K562 (cell line): Measurements from ENCODE around the gene DNAH8. TPM values are rescaled to one million over a fixed set of nuclear protein-coding genes. Genes with fewer than 3 reads are reported as not detected.

Experiments used
- ATAC-seq: fragments of 200-7000 bp; cut with Tn5 transposase; 3 replicates; pipeline ENCODE4 v1.9.1; 2020; ENCODE audit warnings: moderate library complexity
- BruUV-seq: library from RNA; stranded (reverse); fragments of 400-500 nt; replicated peaks from 2 replicates; lab custom pipeline; 2021; lab: Mats Ljungman, UMichigan
- CTCF ChIA-PET: fragments of 300-600 bp; formaldehyde crosslinking; extraction: SDS; loops from one replicate; lab custom pipeline; 2021; ENCODE audit warnings: low intra/inter-chr PET ratio; lab: Yijun Ruan, JAX
- POLR2A ChIA-PET: fragments of 300-600, 350-650 bp; sonication (Branson Sonifier 250); formaldehyde crosslinking; extraction: SDS; loops from one replicate; lab custom pipeline; 2021; ENCODE audit warnings: antibody characterized with exemption, inconsistent platforms; lab: Yijun Ruan, JAX
- DNase-seq, 4 experiments: peaks; one replicate each; pipeline versions ENCODE4 v3.0.0 to v3.0.0-alpha.2; 2011 to 2018; ENCODE audit warnings: low spot score in 3 of 4, mixed read lengths in 3 of 4; ENCODE audit errors: extremely low read depth in 1 of 4
- FAIRE-seq: peaks from 2 replicates; lab custom pipeline; 2011; peaks lifted over from hg19 to GRCh38; lab: Jason Lieb, UNC
- H2AFZ ChIP-seq: 2 replicates; pipeline ENCODE4 v1.6.0; 2011; ENCODE audit warnings: low read depth, low read length, control low read depth, inconsistent platforms
- H3K27ac ChIP-seq: fragments of 200-600 bp; 3 replicates; pipeline ENCODE4 v1.8.0; 2011; ENCODE audit warnings: low read depth, mild to moderate bottlenecking, control low read depth, inconsistent platforms, low read length, moderate library complexity, mixed read lengths; ENCODE audit errors: extremely low read depth
- H3K27me3 ChIP-seq, 2 experiments: fragments of 300-600 bp in 1 of 2; 2 replicates in 1 of 2; 3 replicates in 1 of 2; pipeline versions ENCODE4 v1.6.0 to v1.8.0; 2011; ENCODE audit warnings: inconsistent platforms in 2 of 2, low read length in 2 of 2, mild to moderate bottlenecking in 1 of 2, mixed read lengths in 1 of 2, moderate library complexity in 1 of 2; ENCODE audit not compliant: control insufficient read depth in 2 of 2, insufficient read depth in 2 of 2
- H3K36me3 ChIP-seq: fragments of 300-600 bp; 3 replicates; pipeline ENCODE4 v1.8.0; 2011; ENCODE audit warnings: mild to moderate bottlenecking, low read length, inconsistent platforms; ENCODE audit not compliant: control insufficient read depth, insufficient read depth
- H3K4me1 ChIP-seq, 2 experiments: fragments of 200-600 bp in 1 of 2; replicated peaks in 1 of 2; 2 replicates in 1 of 2; 3 replicates in 1 of 2; pipeline versions ENCODE4 v1.5.1 to v1.8.0; 2011; ENCODE audit warnings: inconsistent platforms in 2 of 2, low read length in 2 of 2, mild to moderate bottlenecking in 1 of 2, mixed read lengths in 1 of 2, moderate library complexity in 1 of 2; ENCODE audit not compliant: control insufficient read depth in 2 of 2, insufficient read depth in 2 of 2
- H3K4me2 ChIP-seq: 2 replicates; pipeline ENCODE4 v1.6.1; 2011; ENCODE audit warnings: low read length, control low read depth, inconsistent platforms, mixed read lengths; ENCODE audit not compliant: insufficient read depth
- H3K4me3 ChIP-seq: fragments of 200-600 bp; sonication (generic), shearing (Covaris generic); 2 replicates; pipeline ENCODE4 v1.5.1; 2016; ENCODE audit warnings: control low read depth, inconsistent platforms
- H3K79me2 ChIP-seq: fragments of 200-600 bp; 3 replicates; pipeline ENCODE4 v1.8.0; 2011; ENCODE audit warnings: low read length, inconsistent platforms; ENCODE audit not compliant: control insufficient read depth, insufficient read depth
- H3K9ac ChIP-seq, 2 experiments: 2 replicates each; pipeline versions ENCODE4 v1.6.0 to v1.6.1; 2011; ENCODE audit warnings: low read depth in 2 of 2, low read length in 2 of 2, control low read depth in 1 of 2, inconsistent platforms in 1 of 2, mild to moderate bottlenecking in 1 of 2, mixed read lengths in 1 of 2; ENCODE audit not compliant: insufficient read depth in 1 of 2
- H3K9me1 ChIP-seq: one replicate; pipeline ENCODE4 v1.6.0; 2011; ENCODE audit warnings: inconsistent platforms, mild to moderate bottlenecking, low read length, moderate library complexity; ENCODE audit not compliant: control insufficient read depth, insufficient read depth
- H3K9me3 ChIP-seq: replicated peaks from 2 replicates; pipeline ENCODE4 v1.5.1; 2011; ENCODE audit warnings: low read depth, low read length, inconsistent platforms; ENCODE audit not compliant: control insufficient read depth, insufficient read depth
- H4K20me1 ChIP-seq: replicated peaks from 2 replicates; pipeline ENCODE4 v1.6.1; 2011; ENCODE audit warnings: low read length, inconsistent platforms, mixed read lengths; ENCODE audit not compliant: control insufficient read depth, insufficient read depth
- POLR2G ChIP-seq: fragments of 200-400 bp; formaldehyde crosslinking; IDR thresholded peaks from 2 replicates; pipeline ENCODE4 v1.6.1; 2017; ENCODE audit warnings: low read depth, mild to moderate bottlenecking, antibody characterized with exemption, low read length, moderate library complexity
- WGBS: fragments of 100-300 bp; shearing (Covaris generic); methylation state at CpG from one replicate; pipeline ENCODE4 v1.1.6; 2016; ENCODE audit warnings: low coverage, mixed read lengths; ENCODE audit not compliant: insufficient coverage; ENCODE audit errors: missing lambda C conversion rate; 5-methylcytosine and 5-hydroxymethylcytosine counted together
- in situ Hi-C: fragments of 300-500 bp; cut with MboI; formaldehyde crosslinking; loops from 4 replicates; pipeline ENCODE4 v1.15.0; 2018; ENCODE audit warnings: inconsistent platforms, mixed read lengths
- intact Hi-C: fragments of 100-400 bp; cut with micrococcal nuclease; formaldehyde crosslinking; loops from 2 replicates; pipeline ENCODE4 v1.14.2; 2022
- polyA plus RNA-seq, 8 experiments: library from polyadenylated mRNA; depleted of rRNA in 4 of 8; stranded (reverse) in 5 of 8; unstranded in 3 of 8; fragments of >200 nt; fragmentation: Nextera tagmentation in 2 of 8; fragmentation: Illumina TruSeq in 1 of 8; extraction: Ambion mirVana in 2 of 8; extraction: Trizol in 1 of 8; gene quantifications; 2 replicates each; pipeline versions ENCODE4 v1.2.1 to v1.2.3, GENCODE V29; 2011 to 2014; ENCODE audit warnings: inconsistent platforms in 1 of 8, missing spikeins in 1 of 8
- total RNA-seq, 7 experiments: library from RNA; depleted of rRNA in 6 of 7; stranded (reverse); fragments of >200 nt in 6 of 7; fragmentation: Illumina TruSeq in 2 of 7; extraction: Trizol in 2 of 7; gene quantifications; 2 replicates each; pipeline versions ENCODE4 v1.2.1 to v1.2.3, GENCODE V29; 2011 to 2021; ENCODE audit warnings: low replicate concordance in 1 of 7
- TF ChIP-seq, protein P1 (sequence below): fragments of 450-650 bp; IDR thresholded peaks from 2 replicates; pipeline ENCODE4 v1.6.1; 2018; ENCODE audit not compliant: partially characterized antibody

DNAH8 gene
- total and polyA plus RNA-seq, 9 of the 15 experiments (the other 6 are each of a cell fraction or from before 2014, with no cell fraction given), result 1.2 to 4.2 (median 2.9) TPM

DNA sequence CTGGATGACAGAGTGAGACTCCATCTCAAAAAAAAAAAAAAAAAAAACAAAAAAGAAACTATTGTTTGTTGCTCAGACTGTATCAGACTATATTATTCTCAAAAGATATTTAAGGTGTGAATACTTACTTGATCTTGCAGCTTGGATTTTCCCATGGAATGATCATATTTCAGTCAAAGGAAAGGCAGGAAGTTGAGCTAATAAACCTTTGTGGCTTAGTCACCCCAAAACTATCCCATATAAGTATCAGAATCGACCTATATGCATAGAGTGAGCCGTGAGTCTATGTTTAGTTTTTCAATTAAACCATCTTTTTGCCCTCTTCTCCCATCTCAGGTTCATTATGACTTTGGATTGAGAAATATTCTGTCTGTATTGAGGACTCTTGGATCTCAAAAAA, 152.6 kb downstream of the DNAH8 start:
- no peaks in the 10 kb centered on the region for H4K20me1 ChIP-seq
- ATAC-seq (no peak), FAIRE-seq (no peak), DNase-seq (no peak)
- no peak overlapping the region for H3K4me3 ChIP-seq
- ChIA-PET POLR2A (interaction anchor here (0.6 kb wide), 1 partner anchor 481 kb away, joined by 3 read pairs; no protein-coding TSS in a partner anchor), CTCF (no interaction called here)
- H3K9ac ChIP-seq, result no peak overlapping the region
- WGBS, result 13% methylated on average over 2 of the region's 2 CpGs
- no peaks in the 10 kb centered on the region for H3K79me2 ChIP-seq
- H3K4me2 ChIP-seq, result no peak overlapping the region
- no TSS peak for BruUV-seq
- no peaks in the 10 kb centered on the region for H3K9me3 ChIP-seq
- H3K27me3 ChIP-seq, result no peaks in the 10 kb centered on the region
- H3K9me1 ChIP-seq, result no peaks in the 10 kb centered on the region
- intact Hi-C loops, result no loop called here
- no peak overlapping the region for H3K27ac ChIP-seq
- H3K36me3 ChIP-seq, result no peaks in the 10 kb centered on the region
- in situ Hi-C loops, result no loop called here
- no peaks in the 10 kb centered on the region for H3K4me1 ChIP-seq
- no peak overlapping the region for H2AFZ ChIP-seq
- TF ChIP-seq POLR2G, result no peak
- TF ChIP-seq, protein P1, sequence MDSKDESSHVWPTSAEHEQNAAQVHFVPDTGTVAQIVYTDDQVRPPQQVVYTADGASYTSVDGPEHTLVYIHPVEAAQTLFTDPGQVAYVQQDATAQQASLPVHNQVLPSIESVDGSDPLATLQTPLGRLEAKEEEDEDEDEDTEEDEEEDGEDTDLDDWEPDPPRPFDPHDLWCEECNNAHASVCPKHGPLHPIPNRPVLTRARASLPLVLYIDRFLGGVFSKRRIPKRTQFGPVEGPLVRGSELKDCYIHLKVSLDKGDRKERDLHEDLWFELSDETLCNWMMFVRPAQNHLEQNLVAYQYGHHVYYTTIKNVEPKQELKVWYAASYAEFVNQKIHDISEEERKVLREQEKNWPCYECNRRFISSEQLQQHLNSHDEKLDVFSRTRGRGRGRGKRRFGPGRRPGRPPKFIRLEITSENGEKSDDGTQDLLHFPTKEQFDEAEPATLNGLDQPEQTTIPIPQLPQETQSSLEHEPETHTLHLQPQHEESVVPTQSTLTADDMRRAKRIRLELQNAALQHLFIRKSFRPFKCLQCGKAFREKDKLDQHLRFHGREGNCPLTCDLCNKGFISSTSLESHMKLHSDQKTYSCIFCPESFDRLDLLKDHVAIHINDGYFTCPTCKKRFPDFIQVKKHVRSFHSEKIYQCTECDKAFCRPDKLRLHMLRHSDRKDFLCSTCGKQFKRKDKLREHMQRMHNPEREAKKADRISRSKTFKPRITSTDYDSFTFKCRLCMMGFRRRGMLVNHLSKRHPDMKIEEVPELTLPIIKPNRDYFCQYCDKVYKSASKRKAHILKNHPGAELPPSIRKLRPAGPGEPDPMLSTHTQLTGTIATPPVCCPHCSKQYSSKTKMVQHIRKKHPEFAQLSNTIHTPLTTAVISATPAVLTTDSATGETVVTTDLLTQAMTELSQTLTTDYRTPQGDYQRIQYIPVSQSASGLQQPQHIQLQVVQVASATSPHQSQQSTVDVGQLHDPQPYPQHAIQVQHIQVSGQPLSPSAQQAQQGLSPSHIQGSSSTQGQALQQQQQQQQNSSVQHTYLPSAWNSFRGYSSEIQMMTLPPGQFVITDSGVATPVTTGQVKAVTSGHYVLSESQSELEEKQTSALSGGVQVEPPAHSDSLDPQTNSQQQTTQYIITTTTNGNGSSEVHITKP, result no peak
